GM18526 (cell line): ENCODE measurements around the gene GPBAR1.

Experiments used
- POLR2A ChIP-seq: IDR thresholded peaks from 3 replicates; pipeline ENCODE4 v1.6.1; 2011; ENCODE audit not compliant: insufficient read length; ENCODE audit errors: extremely low read depth

The GPBAR1 gene

DNA sequence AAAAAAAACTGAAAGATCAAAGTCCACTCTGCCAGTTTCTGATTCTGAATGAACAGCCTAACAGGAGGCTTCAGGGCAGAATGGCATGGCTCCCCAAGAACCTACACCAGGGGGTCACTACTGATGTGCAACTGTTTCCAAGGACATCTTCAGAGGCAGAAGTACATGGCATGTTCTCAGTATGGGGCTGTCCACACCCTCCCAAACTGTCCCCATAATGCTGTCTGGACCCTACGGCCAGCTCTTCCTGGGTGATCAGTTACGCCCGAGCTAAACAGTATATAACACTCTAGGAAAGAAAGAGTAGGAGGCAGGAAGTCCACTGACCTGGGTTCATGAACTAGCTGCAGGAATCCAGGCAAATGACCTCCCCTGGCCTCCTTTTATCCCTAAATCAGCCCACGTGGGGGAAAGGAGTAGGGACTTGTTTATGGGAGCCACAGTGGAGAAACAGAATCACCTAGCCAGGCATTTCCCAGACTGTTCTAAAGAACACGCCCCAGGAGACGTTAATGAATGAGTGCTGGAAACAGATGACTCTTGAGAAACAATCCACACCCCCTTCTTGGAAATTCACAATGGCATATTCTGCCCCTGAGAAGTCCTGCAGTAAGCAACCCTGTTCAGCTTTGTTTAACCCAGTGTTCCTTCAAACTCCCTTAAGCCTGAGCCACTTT lies 29.0 kb downstream of the GPBAR1 start:
- TF ChIP-seq POLR2A = no peak

DNA sequence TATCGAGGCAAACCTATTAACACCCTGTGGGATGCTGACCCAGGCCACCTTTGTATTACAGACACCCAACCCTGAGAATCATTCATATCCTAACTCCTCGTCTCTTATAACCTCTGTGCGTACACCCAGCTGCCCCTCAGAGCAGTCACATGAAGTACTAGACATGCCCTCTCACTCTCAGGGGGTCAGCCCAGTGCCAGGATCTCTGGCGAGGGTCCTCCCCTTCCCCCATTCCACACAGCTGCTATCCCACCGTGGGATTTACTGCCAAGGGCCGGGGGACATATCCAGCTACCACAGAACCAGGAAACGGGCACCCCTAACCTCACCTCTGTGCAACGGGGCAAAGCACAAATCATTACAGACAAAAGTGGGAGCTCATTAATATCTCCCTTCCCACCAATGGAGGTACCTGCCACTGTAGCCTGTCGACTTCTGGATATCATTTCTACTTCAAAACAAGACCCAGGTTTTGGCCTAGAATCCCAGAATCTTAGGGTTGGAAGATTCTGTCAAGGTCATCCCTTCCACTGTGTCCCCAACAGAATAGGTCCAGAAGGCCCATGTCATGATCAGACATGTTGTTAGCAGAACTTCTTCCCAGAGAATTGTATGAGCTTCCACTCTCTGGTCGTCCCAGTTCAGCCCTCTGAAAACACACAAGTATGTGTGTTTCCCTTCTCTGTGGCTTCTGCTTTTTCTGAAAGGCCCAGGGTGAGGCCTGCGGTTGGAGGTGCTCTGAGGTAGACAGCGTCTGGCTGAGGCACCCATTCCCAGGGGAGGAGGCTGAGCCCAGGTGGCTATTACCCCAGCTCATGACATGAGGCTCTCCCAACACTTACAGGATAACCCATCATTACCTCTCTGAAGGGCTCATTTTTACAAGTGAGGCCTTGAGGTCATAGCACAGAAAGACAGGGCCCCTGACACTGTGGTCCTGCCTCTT lies 29.8 kb downstream of the GPBAR1 start:
- no peak for TF ChIP-seq POLR2A

- TF ChIP-seq POLR2A = no peak
Measured at GRCh38 chr2:218291318-218292047, 30.7 kb downstream of the GPBAR1 start.

DNA sequence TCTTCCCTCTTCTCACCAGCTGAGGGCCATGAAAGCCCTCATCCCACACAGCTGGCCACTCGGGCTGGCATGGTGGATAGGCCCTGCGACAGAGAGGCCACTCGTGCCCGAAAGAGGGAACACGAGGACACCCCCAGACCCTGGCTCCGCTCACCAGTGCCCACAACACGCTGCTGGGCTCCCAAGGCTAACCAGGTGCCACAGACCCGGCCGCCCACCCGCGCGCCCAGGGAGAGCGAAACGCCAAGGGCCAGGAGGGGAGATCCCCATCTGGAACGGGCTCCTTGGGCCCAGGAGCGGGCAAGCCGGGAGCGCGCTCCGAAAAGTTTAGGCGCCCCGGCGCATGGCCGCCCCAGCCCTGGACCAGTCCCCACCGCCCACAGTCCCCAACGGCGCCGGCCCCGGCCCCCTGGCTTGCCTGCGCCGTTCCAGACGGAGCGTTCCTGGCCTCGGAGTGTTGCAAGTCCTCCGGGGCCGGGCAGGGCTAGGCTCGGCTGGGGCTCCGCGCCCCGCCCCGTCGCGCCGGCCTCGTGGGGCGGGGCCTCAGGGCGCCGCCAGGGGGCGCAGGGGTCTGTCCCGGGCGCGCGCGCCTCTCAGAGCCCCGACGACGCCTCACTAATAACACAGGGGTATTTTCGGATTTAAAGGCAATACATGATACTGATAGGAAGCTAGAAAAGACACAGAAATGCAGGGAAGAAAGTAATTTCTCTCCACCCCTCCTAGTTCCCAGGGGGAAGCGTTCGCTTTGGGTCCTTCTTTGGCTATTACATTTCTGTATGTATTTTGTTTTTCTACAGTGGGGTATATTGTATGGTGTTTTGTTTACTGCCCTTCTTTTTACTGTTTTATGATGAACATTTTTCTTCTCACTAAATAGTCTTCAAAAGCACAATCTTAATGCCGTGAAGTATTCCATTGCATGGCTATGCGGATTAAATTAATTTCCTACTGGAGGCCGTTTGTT lies 31.5 kb downstream of the GPBAR1 start, which contains the start of gene TMBIM1:
Gene TMBIM1 (minus strand): TSS at position 456 of the 967 bp plus-strand sequence. CDS start 10,362 bp downstream, outside the sequence.
- peak; percentile 27 for TF ChIP-seq POLR2A

GRCh38 chr2:218293715-218294429 lies 33.1 kb downstream of the GPBAR1 start:
- TF ChIP-seq POLR2A = no peak

- no peak for TF ChIP-seq POLR2A
Measured at GRCh38 chr2:218294430-218295022, 33.7 kb downstream of the GPBAR1 start.

DNA sequence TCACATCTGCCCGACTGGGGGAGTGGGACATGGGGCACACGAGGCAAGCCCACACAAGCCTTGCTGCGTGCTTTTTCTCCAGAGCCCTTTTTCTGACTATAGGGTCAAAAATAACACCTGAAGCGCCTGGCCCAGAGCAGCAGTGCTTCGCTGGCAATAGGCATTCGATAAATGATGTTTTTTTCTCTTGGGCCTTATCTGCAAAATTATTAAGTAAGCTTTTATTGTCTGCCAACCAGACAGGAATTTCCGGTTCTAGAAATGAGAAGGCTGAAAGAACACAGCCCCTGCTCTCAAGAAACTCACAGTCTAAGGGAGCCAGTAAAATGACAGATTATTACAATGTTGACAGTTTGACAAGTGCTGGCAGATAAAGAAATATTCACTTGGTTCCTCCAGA lies 34.2 kb downstream of the GPBAR1 start:
- TF ChIP-seq POLR2A = no peak

GRCh38 chr2:218296200-218296599 lies 35.4 kb downstream of the GPBAR1 start:
- TF ChIP-seq POLR2A = no peak

- no peak for TF ChIP-seq POLR2A
Measured at GRCh38 chr2:218296847-218297246, 36.0 kb downstream of the GPBAR1 start.

DNA sequence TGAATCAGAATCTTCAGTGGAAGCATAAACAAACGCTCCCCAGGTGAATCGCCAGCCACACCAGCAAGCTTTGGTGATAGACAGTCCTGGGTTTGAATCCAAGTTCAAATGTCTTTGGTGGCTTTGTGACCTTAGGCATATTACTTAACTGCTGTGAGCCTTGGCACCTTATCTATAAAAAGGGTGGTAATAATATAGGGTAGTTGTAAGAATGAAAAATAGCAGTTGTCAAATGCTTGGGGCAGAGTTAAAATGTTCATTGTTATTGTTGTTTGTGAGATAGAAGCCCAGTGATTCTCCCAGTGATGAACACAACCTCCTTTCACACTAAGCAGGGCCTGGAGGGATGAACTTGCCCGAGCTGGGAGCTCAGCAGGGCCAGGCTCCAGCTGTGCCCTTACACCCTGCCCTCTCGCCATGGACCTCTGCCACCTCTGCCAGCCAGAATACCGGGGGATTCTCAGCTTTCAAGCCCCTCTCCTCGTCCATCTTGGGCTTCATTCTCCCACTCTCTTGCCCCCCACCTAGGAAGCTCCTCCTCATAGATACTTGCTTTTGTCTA lies 37.6 kb downstream of the GPBAR1 start:
- TF ChIP-seq POLR2A = no peak

- no peak for TF ChIP-seq POLR2A
Measured at GRCh38 chr2:218300141-218300540, 39.3 kb downstream of the GPBAR1 start.

- TF ChIP-seq POLR2A = no peak
Measured at GRCh38 chr2:218301176-218301819, 40.5 kb downstream of the GPBAR1 start.

GRCh38 chr2:218305383-218305782 lies 44.6 kb downstream of the GPBAR1 start:
- no peak for TF ChIP-seq POLR2A
